GM21423 (cell line): ENCODE data around the gene GAMT.

Source experiments
- ATAC-seq: cut with Tn5 transposase; IDR thresholded peaks from one replicate; pipeline ENCODE4 v1.9.1; 2021; ENCODE audit warnings: mild to moderate bottlenecking, moderate library complexity; ENCODE audit not compliant: unreplicated experiment

Gene GAMT

GRCh38 chr19:1402411-1403070, 1.2 kb upstream of the GAMT start:
- no peak for ATAC-seq

GRCh38 chr19:1401889-1402217, 511 bp upstream of the GAMT start:
- no peak for ATAC-seq

GRCh38 chr19:1400281-1401137, 833 bp downstream of the GAMT start:
- no peak for ATAC-seq

GRCh38 chr19:1399745-1400144, 1.6 kb downstream of the GAMT start:
- ATAC-seq, result no peak

GRCh38 chr19:1399079-1399478, 2.3 kb downstream of the GAMT start:
- ATAC-seq, result no peak

GRCh38 chr19:1397838-1398237, 3.5 kb downstream of the GAMT start:
- ATAC-seq, result no peak

- no peak for ATAC-seq
Observed at GRCh38 chr19:1396768-1397679, 4.3 kb downstream of the GAMT start.

GRCh38 chr19:1396019-1396767, 5.1 kb downstream of the GAMT start:
- ATAC-seq, result no peak

GRCh38 chr19:1395194-1396018, 5.9 kb downstream of the GAMT start:
- ATAC-seq, result no peak

- ATAC-seq, result no peak
Observed at GRCh38 chr19:1394252-1395193, 6.8 kb downstream of the GAMT start.

GRCh38 chr19:1393841-1394240, 7.5 kb downstream of the GAMT start:
- ATAC-seq, result no peak

GRCh38 chr19:1392939-1393530, 8.3 kb downstream of the GAMT start:
- ATAC-seq, result no peak

- no peak for ATAC-seq
Observed at GRCh38 chr19:1392407-1392806, 8.9 kb downstream of the GAMT start.

- no peak for ATAC-seq
Observed at GRCh38 chr19:1390890-1391423, 10.4 kb downstream of the GAMT start.

- ATAC-seq, result no peak
Observed at GRCh38 chr19:1389033-1389940, 12.1 kb downstream of the GAMT start.

- no peak for ATAC-seq
Observed at GRCh38 chr19:1388637-1389026, 12.7 kb downstream of the GAMT start.
